NCI-H2107 (cell line): Measurements from ENCODE around the gene UBAP1.
"Not testable (repeated sequence)": the region's sequence is repeated elsewhere in the genome, so short reads cannot be mapped to it uniquely, and the experiment has no call there.

Experiments
- DNase-seq: peaks from one replicate; lab custom pipeline; 2025; lab: John Stamatoyannopoulos, UW

Gene UBAP1

GRCh38 chr9:34224349-34224748, 45.5 kb downstream of the UBAP1 start:
- DNase-seq, result no peak

GRCh38 chr9:34226144-34226760, 47.4 kb downstream of the UBAP1 start:
- not testable (repeated sequence) for DNase-seq

- no peak for DNase-seq
Observed at GRCh38 chr9:34227445-34227844, 48.6 kb downstream of the UBAP1 start.

GRCh38 chr9:34230556-34230955, 51.7 kb downstream of the UBAP1 start:
- no peak for DNase-seq

- no peak for DNase-seq
Observed at GRCh38 chr9:34232201-34232600, 53.4 kb downstream of the UBAP1 start.

GRCh38 chr9:34233672-34234071, 54.8 kb downstream of the UBAP1 start:
- DNase-seq, result no peak

- DNase-seq, result no peak
Observed at GRCh38 chr9:34237836-34238235, 59.0 kb downstream of the UBAP1 start.

GRCh38 chr9:34240006-34240405, 61.2 kb downstream of the UBAP1 start:
- DNase-seq, result no peak

- DNase-seq, result no peak
Observed at GRCh38 chr9:34242830-34243229, 64.0 kb downstream of the UBAP1 start.

- DNase-seq, result not testable (repeated sequence)
Observed at GRCh38 chr9:34245212-34245611, 66.4 kb downstream of the UBAP1 start.

GRCh38 chr9:34246453-34246852, 67.6 kb downstream of the UBAP1 start:
- DNase-seq, result no peak

GRCh38 chr9:34247782-34248181, 68.9 kb downstream of the UBAP1 start:
- DNase-seq, result not testable (repeated sequence)

GRCh38 chr9:34249274-34249673, 70.4 kb downstream of the UBAP1 start:
- DNase-seq, result no peak

- DNase-seq, result no peak
Observed at GRCh38 chr9:34250721-34251120, 71.9 kb downstream of the UBAP1 start.

- no peak for DNase-seq
Observed at GRCh38 chr9:34252016-34252415, 73.2 kb downstream of the UBAP1 start.

GRCh38 chr9:34252670-34253459, 74.0 kb downstream of the UBAP1 start:
- no peak for DNase-seq

GRCh38 chr9:34253460-34253837, 74.6 kb downstream of the UBAP1 start:
- DNase-seq, result no peak

GRCh38 chr9:34254141-34254913, 75.5 kb downstream of the UBAP1 start:
- no peak for DNase-seq

GRCh38 chr9:34254966-34255825, 76.4 kb downstream of the UBAP1 start:
- no peak for DNase-seq

- DNase-seq, result no peak
Observed at GRCh38 chr9:34256104-34256503, 77.3 kb downstream of the UBAP1 start.

- no peak for DNase-seq
Observed at GRCh38 chr9:34256987-34257585, 78.2 kb downstream of the UBAP1 start.

- DNase-seq, result no peak
Observed at GRCh38 chr9:34259315-34259714, 80.5 kb downstream of the UBAP1 start.
